HepG2 (cell line): Measurements from ENCODE around the gene F7.

Source experiments
- EZH2 ChIP-seq: conservative IDR thresholded peaks from 2 replicates; pipeline ENCODE4 v1.6.1; 2012; ENCODE audit warnings: mild to moderate bottlenecking, low read depth, low read length, moderate library complexity
- HNF4A ChIP-seq: sonication (generic); formaldehyde crosslinking; IDR thresholded peaks from 2 replicates; pipeline ENCODE4 v1.4.0; 2020; ENCODE audit warnings: missing genetic modification reagents
- KDM1A ChIP-seq: IDR thresholded peaks from 2 replicates; pipeline ENCODE4 v1.6.1; 2016; ENCODE audit warnings: missing compliant biosample characterization
- RBM39 ChIP-seq: fragments of 200-400 bp; formaldehyde crosslinking; IDR thresholded peaks from one replicate; pipeline ENCODE4 v1.6.1; 2018; ENCODE audit warnings: antibody characterized with exemption, mild to moderate bottlenecking, low read depth, low read length; ENCODE audit not compliant: poor library complexity, severe bottlenecking
- ZC3H4 ChIP-seq: sonication (generic); formaldehyde crosslinking; IDR thresholded peaks from 2 replicates; pipeline ENCODE4 v1.4.0; 2020; ENCODE audit warnings: missing genetic modification reagents, borderline replicate concordance
- ZNF33B ChIP-seq: sonication (generic); formaldehyde crosslinking; IDR thresholded peaks from 2 replicates; pipeline ENCODE4 v1.5.1; 2020; ENCODE audit warnings: mild to moderate bottlenecking, missing genetic modification reagents
- ZNF777 ChIP-seq: sonication (generic); formaldehyde crosslinking; IDR thresholded peaks from 2 replicates; pipeline ENCODE4 v1.4.0; 2020; ENCODE audit warnings: missing genetic modification reagents
- TF ChIP-seq, protein P1 (sequence below): sonication (generic); formaldehyde crosslinking; IDR thresholded peaks from 2 replicates; pipeline ENCODE4 v1.4.0; 2020; ENCODE audit warnings: missing genetic modification reagents, borderline replicate concordance

DNA sequence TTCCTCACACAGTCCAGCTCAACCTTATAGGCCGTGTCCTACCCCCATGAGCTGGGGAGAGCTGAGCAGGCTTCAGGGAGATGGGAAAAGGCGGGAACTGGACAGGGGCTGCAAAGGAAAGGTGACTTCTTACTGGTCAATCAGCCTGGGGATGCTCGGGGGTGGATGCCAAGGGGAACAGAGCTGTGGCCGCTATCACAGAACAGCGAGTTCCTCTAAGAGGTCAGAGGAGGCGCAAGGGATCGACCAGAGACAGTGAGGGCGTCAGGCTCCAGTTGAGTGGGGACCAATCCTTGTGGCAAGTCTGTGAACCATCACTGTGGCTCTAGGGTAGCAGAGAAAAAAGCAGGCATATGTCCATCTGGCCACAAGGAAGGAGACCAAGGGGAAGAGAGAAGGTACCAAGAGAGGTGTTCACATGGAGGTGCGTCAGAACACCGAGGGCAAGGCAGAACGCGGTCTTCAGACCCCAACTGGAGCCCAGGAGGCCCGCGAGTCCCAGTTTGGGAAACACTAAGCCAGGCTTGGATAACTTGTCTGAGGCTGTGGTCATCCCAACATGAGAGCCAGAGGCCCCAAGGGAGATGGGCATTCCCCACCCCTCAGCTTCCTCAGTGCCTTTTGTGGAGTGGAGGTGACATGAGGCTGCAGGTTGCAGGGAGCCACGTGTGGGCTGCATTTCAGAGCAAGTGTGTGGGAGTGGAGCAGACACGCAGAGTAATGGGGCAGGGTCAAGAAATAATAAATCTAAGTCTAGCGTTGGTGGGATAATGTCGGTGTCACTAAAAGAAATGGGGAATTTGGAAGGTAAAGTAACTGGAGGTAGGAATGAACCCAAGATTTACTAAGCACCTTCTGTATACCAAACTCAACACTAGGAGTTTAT, 20.9 kb downstream of the F7 start:
- TF ChIP-seq ZNF33B (CRISPR knock-in tag) (no peak), ZNF777 (CRISPR knock-in tag) (no peak), RBM39 (no peak), HNF4A (no peak), KDM1A (no peak), EZH2 (no peak), ZC3H4 (CRISPR knock-in tag) (no peak)
- TF ChIP-seq, protein P1, sequence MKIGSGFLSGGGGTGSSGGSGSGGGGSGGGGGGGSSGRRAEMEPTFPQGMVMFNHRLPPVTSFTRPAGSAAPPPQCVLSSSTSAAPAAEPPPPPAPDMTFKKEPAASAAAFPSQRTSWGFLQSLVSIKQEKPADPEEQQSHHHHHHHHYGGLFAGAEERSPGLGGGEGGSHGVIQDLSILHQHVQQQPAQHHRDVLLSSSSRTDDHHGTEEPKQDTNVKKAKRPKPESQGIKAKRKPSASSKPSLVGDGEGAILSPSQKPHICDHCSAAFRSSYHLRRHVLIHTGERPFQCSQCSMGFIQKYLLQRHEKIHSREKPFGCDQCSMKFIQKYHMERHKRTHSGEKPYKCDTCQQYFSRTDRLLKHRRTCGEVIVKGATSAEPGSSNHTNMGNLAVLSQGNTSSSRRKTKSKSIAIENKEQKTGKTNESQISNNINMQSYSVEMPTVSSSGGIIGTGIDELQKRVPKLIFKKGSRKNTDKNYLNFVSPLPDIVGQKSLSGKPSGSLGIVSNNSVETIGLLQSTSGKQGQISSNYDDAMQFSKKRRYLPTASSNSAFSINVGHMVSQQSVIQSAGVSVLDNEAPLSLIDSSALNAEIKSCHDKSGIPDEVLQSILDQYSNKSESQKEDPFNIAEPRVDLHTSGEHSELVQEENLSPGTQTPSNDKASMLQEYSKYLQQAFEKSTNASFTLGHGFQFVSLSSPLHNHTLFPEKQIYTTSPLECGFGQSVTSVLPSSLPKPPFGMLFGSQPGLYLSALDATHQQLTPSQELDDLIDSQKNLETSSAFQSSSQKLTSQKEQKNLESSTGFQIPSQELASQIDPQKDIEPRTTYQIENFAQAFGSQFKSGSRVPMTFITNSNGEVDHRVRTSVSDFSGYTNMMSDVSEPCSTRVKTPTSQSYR (CRISPR knock-in tag): no peak
